Activated gamma-delta T cell (primary cell): ENCODE data around the gene MEIS2.

Source experiments
- DNase-seq: peaks from one replicate; lab custom pipeline; 2025; lab: John Stamatoyannopoulos, UW
- total RNA-seq, 2 donors: gene quantifications; one replicate each; lab custom pipeline; 2026; lab: John Stamatoyannopoulos, UW

MEIS2 gene
- total RNA-seq, result 0.15 to 0.22 reads per million in 2 donors

- peak; percentile 21 for DNase-seq
Observed at GRCh38 chr15:37100109-37100965, at the start of gene MEIS2. Gene MEIS2 (minus strand): TSS chr15:37100549. CDS start chr15:37099466, 1,083 bp downstream.

DNA sequence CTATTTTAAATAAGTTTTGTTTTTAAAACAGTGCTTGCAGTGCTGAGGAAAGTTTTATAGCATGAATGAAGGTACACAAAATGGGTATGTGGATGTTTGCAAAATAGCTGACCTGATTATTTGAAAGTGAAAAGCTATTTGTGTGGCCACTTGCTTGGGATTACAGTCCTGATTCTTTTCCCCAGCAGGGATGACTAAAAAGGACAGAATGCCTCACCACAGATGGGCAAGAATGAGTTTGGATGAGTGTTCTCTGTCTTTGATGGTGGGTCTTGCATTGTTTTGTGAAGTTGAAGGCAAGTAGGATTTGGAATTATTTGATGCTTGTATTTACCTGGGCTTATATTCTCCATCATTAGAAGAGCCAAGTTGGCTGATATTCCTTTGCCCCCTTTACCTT is 48.8 kb upstream of the MEIS2 start:
- DNase-seq, result no peak

- no peak for DNase-seq
Observed at GRCh38 chr15:37148714-37149113, 48.4 kb upstream of the MEIS2 start.

DNA sequence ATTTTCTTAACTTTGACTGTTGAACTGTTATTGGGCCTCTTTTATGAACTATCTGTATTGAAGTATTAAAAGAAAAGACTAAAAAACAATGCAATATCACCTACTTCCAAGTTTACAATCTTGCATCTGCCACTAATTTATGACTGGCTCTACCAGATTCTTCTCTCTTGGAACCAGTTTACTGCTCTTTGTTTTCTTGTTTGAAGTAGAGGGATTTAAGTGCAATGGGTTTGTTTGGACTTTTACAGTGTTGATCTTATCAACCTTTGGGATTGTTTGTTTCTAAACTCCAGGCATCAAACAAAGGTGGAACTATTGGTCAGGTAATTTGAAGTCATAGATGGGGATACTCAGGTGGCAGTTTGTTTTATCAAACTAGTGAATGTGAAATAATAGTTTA is 43.0 kb upstream of the MEIS2 start:
- no peak for DNase-seq

GRCh38 chr15:37142371-37142770 is 42.0 kb upstream of the MEIS2 start:
- no peak for DNase-seq

DNA sequence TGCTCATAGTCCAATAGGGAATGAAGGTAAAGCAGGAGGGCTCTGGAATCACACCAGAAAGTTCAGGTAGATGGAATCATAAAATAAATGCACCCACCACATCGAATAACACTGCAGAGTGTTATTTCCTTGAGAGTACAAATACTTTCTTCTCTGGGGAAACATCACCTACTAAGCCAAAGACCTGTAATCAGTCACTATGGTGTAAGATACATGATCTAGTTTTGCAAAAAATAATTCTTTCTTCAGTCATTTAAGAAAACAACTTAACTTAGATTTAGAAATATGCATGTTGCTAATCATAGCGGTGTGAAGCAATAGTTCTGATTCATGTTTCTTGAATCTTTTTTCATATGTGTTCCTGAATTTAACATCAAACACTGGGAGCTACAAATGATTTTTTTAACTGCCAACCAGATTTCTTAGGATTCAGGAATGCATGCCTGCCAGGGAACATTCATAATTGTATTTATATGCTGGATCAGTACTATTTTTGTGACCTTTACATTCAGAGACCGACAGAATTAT is 40.2 kb upstream of the MEIS2 start:
- DNase-seq, result no peak

- DNase-seq, result no peak
Observed at GRCh38 chr15:37138591-37139215, 38.4 kb upstream of the MEIS2 start.

GRCh38 chr15:37137221-37137620 is 36.9 kb upstream of the MEIS2 start:
- DNase-seq, result no peak

DNA sequence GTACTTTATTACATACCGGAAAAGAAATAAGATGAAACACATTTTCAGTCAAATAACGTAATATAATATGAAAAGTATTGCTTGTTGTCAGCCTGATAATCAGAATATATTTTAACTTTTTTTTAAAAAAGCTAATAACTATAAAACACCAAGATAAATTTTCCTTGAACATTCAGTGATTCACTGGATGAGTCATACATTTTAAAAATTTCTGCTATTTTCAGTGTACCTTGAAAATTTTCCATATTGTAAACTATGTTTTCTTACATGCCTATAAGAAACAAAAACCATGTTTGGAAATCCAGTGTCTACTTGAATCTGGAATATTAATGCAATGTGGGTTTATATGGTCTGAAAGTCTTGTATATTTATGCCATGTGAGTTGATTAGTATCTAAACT is 36.3 kb upstream of the MEIS2 start:
- DNase-seq, result no peak

- no peak for DNase-seq
Observed at GRCh38 chr15:37135225-37135624, 34.9 kb upstream of the MEIS2 start.

GRCh38 chr15:37134699-37135131 is 34.4 kb upstream of the MEIS2 start:
- no peak for DNase-seq

DNA sequence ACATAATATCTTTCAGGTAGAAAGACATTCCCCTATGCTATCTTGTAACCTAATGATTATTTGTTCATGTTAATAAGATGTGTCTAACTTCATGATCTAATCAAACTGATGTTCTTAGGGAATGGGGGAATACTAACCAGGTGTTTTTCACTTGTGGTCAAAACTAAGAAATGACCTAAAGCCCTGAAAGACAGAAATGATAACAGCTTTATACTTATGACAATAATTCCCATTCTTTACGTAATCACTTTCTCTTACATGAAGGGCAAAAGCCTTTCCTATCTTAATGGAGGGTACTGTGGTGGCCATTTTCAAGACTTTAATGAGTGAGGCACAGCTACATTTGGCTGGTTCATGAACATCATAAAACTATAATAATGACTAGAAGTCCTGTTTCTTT is 33.9 kb upstream of the MEIS2 start:
- DNase-seq, result no peak

- no peak for DNase-seq
Observed at GRCh38 chr15:37133602-37134001, 33.3 kb upstream of the MEIS2 start.

DNA sequence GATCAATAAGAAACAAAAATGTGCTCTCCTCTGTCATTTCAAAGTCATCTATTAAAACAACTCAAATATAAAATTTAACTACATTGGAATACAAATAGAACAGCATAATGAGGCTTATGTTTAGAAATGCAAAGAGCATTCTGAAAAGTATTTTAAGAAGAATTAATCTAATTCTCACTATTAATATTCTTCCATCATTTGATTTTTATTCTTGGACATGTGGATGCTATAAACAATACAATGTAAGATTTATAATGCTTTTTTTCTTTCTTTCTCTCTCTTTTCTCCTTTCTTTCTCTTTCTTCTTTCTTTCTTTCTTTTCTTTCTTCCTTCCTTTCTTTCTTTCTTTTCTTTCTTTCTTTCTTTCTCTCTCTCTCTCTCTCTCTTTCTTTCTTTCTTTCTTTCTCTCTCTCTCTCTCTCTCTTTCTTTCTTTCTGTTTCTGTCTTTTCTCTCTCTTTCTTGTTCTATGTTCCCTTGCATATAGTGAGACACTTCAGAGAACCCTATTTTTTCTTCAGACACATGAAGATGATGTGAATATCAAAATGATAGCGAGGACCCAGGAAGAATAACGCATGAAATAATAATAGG is 32.6 kb upstream of the MEIS2 start:
- DNase-seq, result no peak

- DNase-seq, result no peak
Observed at GRCh38 chr15:37131621-37132020, 31.3 kb upstream of the MEIS2 start.

DNA sequence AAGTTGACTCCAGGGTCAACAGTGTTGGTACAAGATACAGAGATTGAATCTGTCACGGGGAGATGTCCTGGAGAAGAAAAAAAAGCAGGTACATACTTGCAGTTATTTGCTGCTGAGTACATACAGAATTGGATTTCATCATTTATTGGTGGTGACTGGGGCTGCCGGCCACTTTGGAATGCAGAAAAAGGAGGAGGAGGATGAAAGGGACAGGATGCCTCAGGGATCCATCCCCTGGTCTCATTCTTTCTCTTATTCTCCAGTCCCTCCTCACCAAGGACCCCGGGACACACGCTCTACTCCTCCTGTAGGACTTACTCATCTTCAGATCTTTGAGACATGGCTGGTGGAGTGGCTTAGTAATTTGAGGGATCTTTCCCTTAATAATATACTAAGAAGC is 30.0 kb upstream of the MEIS2 start:
- DNase-seq, result no peak

DNA sequence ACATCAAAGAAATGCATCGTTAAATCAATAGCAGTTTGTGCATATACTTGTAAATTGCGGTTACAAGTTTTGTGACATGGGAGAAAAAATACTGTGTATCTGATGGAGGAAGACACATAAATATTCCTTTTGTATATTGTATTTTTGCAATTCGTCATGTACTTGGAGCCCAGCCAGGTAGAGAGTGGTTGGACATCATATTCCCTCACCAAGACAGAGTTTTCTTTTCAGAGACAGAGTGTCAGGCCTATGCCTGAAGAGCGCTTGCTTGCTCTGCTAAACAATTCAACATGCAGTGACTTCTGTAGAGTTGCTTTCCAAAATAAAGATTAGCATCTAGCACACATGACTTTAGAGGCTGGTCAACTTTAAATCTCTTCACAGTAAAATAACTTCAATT is 24.8 kb upstream of the MEIS2 start:
- no peak for DNase-seq

DNA sequence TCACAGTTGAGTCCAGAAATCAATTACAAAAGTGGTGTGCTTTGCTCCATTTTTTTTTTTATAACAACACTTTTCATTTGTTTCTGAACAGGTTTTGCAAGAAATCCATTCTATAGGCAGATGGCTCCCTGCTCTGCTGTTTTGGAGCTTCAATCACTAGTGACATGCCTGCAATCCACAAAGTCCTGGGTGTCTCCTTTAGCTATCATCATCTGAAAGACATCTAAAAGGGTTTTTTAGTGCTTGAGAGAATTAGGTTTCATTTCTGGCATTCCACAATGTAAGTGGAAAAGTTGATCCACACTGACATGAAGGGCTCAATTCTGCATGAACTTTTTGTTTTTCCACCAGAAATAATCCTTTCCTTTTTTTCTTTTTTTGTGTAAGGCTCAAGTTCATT is 24.0 kb upstream of the MEIS2 start:
- DNase-seq, result no peak

DNA sequence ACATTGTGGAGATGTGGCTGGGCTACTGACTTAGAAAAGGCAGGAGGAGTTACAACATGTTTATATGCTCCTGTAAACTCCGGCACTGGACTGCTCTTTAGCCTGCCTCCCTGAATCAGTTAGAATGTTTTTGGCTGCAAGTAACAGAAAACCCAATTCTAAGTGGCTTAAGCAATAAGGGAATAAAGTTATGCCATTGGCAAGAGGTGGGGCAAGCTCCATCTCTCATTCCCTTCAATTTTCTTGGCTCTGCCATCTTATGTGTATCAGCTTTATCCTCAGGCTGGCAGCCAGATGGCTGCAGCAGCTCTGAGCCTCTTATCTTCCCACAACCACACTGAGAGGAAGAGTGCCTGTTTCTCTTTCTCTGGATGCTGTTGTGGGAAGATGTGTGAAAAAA is 22.4 kb upstream of the MEIS2 start:
- DNase-seq, result no peak

GRCh38 chr15:37121492-37121891 is 21.1 kb upstream of the MEIS2 start:
- no peak for DNase-seq

DNA sequence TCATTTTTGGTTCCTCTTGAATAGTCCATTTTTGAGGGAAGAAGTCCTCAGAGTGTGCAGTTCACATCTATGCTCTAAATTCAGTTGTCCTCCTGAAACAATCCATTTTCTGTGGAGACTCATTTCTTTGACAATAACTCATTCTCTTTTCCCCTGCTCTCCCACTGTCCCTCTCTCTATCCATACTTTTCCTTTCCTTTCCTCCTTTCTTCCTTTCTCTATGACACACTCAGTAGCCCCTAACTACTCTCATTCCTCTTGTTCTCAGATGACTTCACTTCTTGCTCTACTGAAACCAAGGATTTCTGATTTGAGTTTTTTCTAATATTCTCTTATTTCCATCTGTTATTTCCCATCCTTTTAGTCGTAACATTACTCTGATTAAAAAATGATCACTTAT is 16.7 kb upstream of the MEIS2 start:
- DNase-seq, result no peak

GRCh38 chr15:37115538-37115937 is 15.2 kb upstream of the MEIS2 start:
- DNase-seq, result no peak
